Astrocyte of the cerebellum (primary cell): ENCODE data around the gene PLPP7.
A peak's percentile ranks its signal among the peaks of the same experiment; 100 is the strongest.
"Not testable (repeated sequence)": the region's sequence is repeated elsewhere in the genome, so short reads cannot be mapped to it uniquely, and the experiment has no call there.

Source experiments
- DNase-seq: peaks from one replicate; pipeline ENCODE4 v3.0.0-alpha.2; 2011; ENCODE audit warnings: low read depth
- H3K4me3 ChIP-seq: 2 replicates; pipeline ENCODE4 v1.5.1; 2011; ENCODE audit warnings: mild to moderate bottlenecking, low read depth, low read length, moderate library complexity
- in situ Hi-C: cut with HindIII; loops from 2 replicates; pipeline ENCODE4 v1.10.0; 2017; ENCODE audit warnings: low sequenced_read_pairs
- TF ChIP-seq, protein P1 (sequence below): IDR thresholded peaks from 2 replicates; pipeline ENCODE4 v1.5.1; 2012; ENCODE audit warnings: low read length, low read depth, moderate library complexity, mild to moderate bottlenecking; ENCODE audit errors: missing control alignments

Gene PLPP7

DNA sequence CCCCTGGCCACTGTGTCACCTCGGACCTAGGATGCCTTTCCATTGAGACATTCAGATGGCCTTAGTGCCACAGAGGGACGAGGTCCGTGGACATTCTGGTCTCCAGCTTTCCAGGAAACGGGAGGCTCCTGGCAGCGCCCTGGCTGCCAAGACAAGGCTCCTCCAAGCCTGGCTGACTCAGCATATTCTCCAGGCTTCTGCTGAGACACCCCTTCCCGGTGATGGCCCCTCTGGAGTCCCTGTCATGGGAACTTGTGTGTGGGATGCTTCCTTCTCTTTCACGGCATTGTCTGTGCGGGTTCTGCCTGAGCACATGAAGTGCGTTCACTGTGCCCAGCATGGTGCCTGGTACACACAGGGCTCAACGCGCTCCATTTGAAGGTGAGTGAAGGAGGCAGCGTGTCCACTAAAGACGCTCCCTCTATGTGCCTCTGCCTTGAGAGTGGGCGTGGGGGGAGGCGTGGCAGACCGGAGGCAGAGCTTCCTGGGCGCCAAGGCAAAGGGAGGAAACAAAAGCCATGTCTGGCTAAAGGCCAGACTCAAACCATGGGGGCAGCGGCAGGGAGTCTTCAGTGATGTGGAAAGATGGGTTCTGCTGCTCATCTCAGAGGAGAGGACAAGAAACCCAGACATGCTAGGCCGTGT lies 58.0 kb downstream of the PLPP7 start:
- TF ChIP-seq, protein P1, sequence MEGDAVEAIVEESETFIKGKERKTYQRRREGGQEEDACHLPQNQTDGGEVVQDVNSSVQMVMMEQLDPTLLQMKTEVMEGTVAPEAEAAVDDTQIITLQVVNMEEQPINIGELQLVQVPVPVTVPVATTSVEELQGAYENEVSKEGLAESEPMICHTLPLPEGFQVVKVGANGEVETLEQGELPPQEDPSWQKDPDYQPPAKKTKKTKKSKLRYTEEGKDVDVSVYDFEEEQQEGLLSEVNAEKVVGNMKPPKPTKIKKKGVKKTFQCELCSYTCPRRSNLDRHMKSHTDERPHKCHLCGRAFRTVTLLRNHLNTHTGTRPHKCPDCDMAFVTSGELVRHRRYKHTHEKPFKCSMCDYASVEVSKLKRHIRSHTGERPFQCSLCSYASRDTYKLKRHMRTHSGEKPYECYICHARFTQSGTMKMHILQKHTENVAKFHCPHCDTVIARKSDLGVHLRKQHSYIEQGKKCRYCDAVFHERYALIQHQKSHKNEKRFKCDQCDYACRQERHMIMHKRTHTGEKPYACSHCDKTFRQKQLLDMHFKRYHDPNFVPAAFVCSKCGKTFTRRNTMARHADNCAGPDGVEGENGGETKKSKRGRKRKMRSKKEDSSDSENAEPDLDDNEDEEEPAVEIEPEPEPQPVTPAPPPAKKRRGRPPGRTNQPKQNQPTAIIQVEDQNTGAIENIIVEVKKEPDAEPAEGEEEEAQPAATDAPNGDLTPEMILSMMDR: no peak
- in situ Hi-C loops: no loop called here

DNA sequence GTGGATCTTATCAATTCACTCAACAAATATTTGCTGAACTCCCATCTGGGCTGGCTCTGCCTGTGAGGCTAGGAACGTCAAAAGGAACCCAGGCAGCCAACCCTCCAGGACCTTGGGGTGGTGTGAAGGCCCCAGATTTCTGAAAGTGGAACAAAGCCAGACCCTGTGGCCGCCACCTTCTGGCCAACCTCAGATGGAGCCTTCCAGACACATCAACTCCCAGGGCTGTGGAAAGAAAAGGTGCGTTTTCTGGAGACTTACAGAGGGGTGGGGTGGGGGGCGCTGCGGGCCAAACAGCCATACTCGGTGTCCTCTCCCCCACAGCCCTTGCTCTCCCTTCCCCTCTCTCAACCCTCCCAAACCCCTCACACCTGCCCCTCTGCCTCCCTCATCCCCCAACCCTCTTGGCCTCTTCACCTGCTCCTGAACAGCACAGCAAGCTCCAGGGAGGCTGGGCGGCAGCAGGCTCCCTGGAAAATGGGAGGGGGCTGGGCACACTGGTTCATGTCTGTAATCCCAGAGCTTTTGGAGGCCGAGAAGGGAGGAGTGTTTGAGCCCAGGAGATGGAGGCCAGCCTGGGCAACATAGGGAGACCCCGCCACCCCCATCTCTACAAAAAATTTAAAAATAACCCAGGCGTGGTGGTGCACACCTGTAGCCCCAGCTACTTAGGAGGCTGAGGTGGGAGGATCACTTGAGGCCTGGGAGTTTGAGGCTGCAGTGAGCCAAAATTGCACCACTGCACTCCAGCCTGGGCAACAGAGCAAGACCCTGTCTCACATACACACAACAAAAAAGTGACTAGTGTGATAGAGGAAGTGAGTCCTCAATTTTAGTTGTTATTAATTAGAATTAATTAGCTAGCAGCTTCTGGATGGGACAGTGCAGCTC lies 59.4 kb downstream of the PLPP7 start:
- in situ Hi-C loops: no loop called here
- TF ChIP-seq, protein P1: peak; percentile 5
- H3K4me3 ChIP-seq: no peak overlapping the region
- DNase-seq: no peak

More for the DNA sequence above, 58.0 kb downstream of the PLPP7 start:
- no peak for DNase-seq
- no peak overlapping the region for H3K4me3 ChIP-seq

DNA sequence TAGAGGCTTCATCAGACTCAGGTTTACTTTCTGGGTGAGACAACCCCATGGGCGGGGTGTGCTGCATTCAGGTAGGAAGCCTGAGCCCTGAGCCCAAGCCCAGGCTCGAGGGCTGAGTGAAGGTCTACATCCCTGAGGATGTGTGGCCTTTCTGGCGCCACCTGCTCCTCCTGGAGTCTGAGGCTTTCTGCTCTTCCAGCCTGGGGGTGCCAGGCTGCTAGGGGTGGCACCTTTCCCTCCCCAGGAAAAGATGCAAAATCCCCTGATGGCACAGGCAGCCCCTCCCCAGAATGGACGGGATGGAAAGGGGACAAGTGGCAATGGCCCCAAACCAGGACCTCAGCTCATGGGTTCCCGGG lies 60.0 kb downstream of the PLPP7 start:
- no peak for DNase-seq
- TF ChIP-seq, protein P1: no peak
- in situ Hi-C loops: no loop called here
- H3K4me3 ChIP-seq: no peak overlapping the region

DNA sequence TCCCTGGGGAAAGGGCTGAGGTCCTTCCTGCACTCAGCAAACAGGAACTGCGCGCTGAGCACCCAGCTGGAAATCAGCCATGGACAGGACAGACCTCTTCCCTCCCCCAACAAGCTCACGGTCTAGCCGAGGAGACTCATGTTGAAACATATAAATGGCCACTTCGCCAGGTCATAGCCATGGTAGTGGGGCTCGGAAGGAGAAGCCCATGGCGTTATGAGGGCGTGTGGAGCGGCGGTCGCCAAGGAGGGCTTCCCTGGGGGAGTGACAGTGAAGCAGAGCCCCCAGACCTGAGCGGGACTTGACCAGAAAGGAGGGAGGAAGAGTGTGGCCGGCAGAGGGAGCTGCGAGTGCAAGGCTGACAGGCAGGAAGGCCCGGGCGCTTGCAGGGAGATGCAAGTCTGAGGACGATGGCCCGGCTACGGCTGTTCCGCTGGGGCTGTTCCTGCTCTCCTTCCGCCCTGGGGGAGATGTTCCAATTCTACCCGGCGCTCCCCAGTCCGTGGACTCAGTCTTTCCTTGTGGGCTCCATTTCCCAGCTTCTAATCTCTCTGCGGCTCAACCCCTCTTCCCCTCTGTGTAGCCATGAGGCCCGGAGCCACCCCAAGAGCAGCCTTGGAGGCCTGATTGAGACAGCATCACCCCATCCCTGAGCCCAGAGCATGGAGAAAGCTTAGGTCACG lies 60.5 kb downstream of the PLPP7 start:
- in situ Hi-C loops: loop anchor here (5.0 kb wide), 1 partner anchor 87 kb away; no protein-coding TSS in a partner anchor
- peak overlapping the region; percentile 19 for H3K4me3 ChIP-seq
- DNase-seq: peak; percentile 64
- TF ChIP-seq, protein P1: peak; percentile 86

DNA sequence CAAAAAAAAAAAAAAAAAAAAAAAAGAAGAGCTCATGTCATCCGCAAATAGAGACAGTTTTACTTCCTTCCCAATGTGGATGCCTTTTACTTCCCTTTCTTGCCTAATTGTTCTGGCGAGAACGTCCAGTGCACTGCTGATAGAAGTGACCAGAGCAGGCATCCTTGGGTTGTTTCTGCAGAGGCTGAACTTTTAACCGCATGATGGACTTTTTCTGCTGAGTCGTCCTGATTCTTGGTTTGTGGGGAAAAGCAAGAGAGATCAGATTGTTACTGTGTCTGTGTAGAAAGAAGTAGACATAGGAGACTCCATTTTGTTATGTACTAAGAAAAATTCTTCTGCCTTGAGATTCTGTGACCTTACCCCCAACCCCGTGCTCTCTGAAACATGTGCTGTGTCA lies 67.0 kb downstream of the PLPP7 start:
- DNase-seq, in situ Hi-C loops, H3K4me3 ChIP-seq: not testable (repeated sequence)

DNA sequence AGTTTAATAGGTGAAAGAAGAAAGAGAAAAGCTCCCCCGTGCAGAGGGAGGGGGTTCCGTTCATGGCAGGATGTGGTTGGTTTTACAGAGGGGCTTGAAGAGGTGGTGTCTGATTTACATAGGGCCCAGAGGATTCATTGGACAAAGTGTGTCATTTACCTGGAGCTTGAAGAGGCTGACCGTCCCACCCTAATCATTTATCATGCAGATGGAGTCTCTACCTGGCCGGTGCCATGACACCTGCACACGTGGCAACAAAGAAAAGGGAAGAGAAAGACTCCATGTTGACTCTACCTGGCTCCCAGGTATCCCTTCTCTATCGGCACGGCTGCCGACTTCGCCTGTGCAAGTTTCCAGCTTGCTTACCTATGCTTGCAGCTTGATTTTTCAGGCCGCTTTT lies 69.0 kb downstream of the PLPP7 start:
- in situ Hi-C loops: no loop called here
- H3K4me3 ChIP-seq: no peak overlapping the region
- TF ChIP-seq, protein P1: no peak
- DNase-seq: no peak
